Activated naive CD8-positive, alpha-beta T cell treated with anti-CD3 and anti-CD28 coated beads, Interleukin-2, amount 50 U/mL, for 24 hours (primary cell): Measurements from ENCODE around the gene CEP170B.
A peak's percentile ranks its signal among the peaks of the same experiment; 100 is the strongest.
"Not testable (repeated sequence)": the region's sequence is repeated elsewhere in the genome, so short reads cannot be mapped to it uniquely, and the experiment has no call there.

Experiments used
- ATAC-seq: fragments of 150-1000 bp; cut with Tn5 transposase; one replicate; pipeline ENCODE4 v1.10.0; 2021
- DNase-seq: peaks from one replicate; pipeline ENCODE4 v3.0.0; 2021
- H3K27ac Mint-ChIP-seq: one replicate; pipeline ENCODE4 v1.8.0; 2021; ENCODE audit warnings: mild to moderate bottlenecking, mixed read lengths
- H3K27me3 Mint-ChIP-seq: one replicate; pipeline ENCODE4 v1.8.0; 2021; ENCODE audit warnings: mixed read lengths
- H3K36me3 Mint-ChIP-seq: one replicate; pipeline ENCODE4 v1.8.0; 2021; ENCODE audit warnings: low read depth, mixed read lengths
- H3K4me1 Mint-ChIP-seq: one replicate; pipeline ENCODE4 v1.8.0; 2021; ENCODE audit warnings: mixed read lengths
- H3K4me3 Mint-ChIP-seq: one replicate; pipeline ENCODE4 v1.8.0; 2021; ENCODE audit warnings: mild to moderate bottlenecking, moderate library complexity, mixed read lengths
- H3K9me3 Mint-ChIP-seq: one replicate; pipeline ENCODE4 v1.8.0; 2021; ENCODE audit warnings: mixed read lengths

CEP170B gene

GRCh38 chr14:104827177-104828055, 37.7 kb upstream of the CEP170B start:
- Mint-ChIP-seq H3K9me3 (peaks cover 8% of the 10 kb centered on the region), H3K36me3 (no peaks in the 10 kb centered on the region)
- DNase-seq: peak; percentile 47

GRCh38 chr14:104830781-104831180, 34.3 kb upstream of the CEP170B start:
- Mint-ChIP-seq H3K4me3 (no peak overlapping the region), H3K27me3 (peaks cover 10% of the 10 kb centered on the region), H3K36me3 (no peaks in the 10 kb centered on the region), H3K27ac (no peak overlapping the region), H3K4me1 (peaks cover 7% of the 10 kb centered on the region), H3K9me3 (no peaks in the 10 kb centered on the region)
- DNase-seq (no peak), ATAC-seq (no peak)

More at GRCh38 chr14:104827177-104828055, 37.7 kb upstream of the CEP170B start:
- Mint-ChIP-seq H3K4me1 (peaks cover 11% of the 10 kb centered on the region), H3K27ac (no peak overlapping the region), H3K27me3 (peaks cover 25% of the 10 kb centered on the region), H3K4me3 (peak overlapping the region; percentile 61)
- ATAC-seq: peak; percentile 76

- ATAC-seq, H3K36me3 Mint-ChIP-seq, H3K27ac Mint-ChIP-seq, DNase-seq, H3K4me1 Mint-ChIP-seq, H3K9me3 Mint-ChIP-seq, H3K4me3 Mint-ChIP-seq: not testable (repeated sequence)
- H3K27me3 Mint-ChIP-seq: peaks cover 11% of the 10 kb centered on the region
Measured at GRCh38 chr14:104836171-104836935, 28.7 kb upstream of the CEP170B start.

- DNase-seq: no peak
- H3K36me3 Mint-ChIP-seq: no peaks in the 10 kb centered on the region
- peaks cover 4% of the 10 kb centered on the region for H3K4me1 Mint-ChIP-seq
- H3K27me3 Mint-ChIP-seq: peaks cover 48% of the 10 kb centered on the region
- no peaks in the 10 kb centered on the region for H3K9me3 Mint-ChIP-seq
- no peak for ATAC-seq
- no peak overlapping the region for H3K27ac Mint-ChIP-seq
- no peak overlapping the region for H3K4me3 Mint-ChIP-seq
Measured at GRCh38 chr14:104841730-104842129, 23.3 kb upstream of the CEP170B start.

- H3K27ac Mint-ChIP-seq: no peak overlapping the region
- DNase-seq (no peak), ATAC-seq (no peak)
- H3K9me3 Mint-ChIP-seq: no peaks in the 10 kb centered on the region
- peaks cover 4% of the 10 kb centered on the region for H3K4me1 Mint-ChIP-seq
- peaks cover 53% of the 10 kb centered on the region for H3K27me3 Mint-ChIP-seq
- H3K36me3 Mint-ChIP-seq: no peaks in the 10 kb centered on the region
- no peak overlapping the region for H3K4me3 Mint-ChIP-seq
Measured at GRCh38 chr14:104843006-104843405, 22.1 kb upstream of the CEP170B start.

- Mint-ChIP-seq H3K27ac (no peak overlapping the region), H3K9me3 (no peaks in the 10 kb centered on the region), H3K36me3 (no peaks in the 10 kb centered on the region), H3K27me3 (peaks cover 54% of the 10 kb centered on the region), H3K4me1 (peaks cover 4% of the 10 kb centered on the region), H3K4me3 (no peak overlapping the region)
- no peak for ATAC-seq
- DNase-seq: no peak
Measured at GRCh38 chr14:104843442-104844305, 21.4 kb upstream of the CEP170B start.

- H3K27me3 Mint-ChIP-seq: peaks cover 50% of the 10 kb centered on the region
- H3K9me3 Mint-ChIP-seq: no peaks in the 10 kb centered on the region
- DNase-seq (no peak), ATAC-seq (no peak)
- H3K36me3 Mint-ChIP-seq: no peaks in the 10 kb centered on the region
- no peak overlapping the region for H3K4me3 Mint-ChIP-seq
- no peak overlapping the region for H3K27ac Mint-ChIP-seq
- peaks cover 4% of the 10 kb centered on the region for H3K4me1 Mint-ChIP-seq
Measured at GRCh38 chr14:104844306-104845032, 20.6 kb upstream of the CEP170B start.

- H3K4me3 Mint-ChIP-seq: no peak overlapping the region
- peaks cover 50% of the 10 kb centered on the region for H3K27me3 Mint-ChIP-seq
- H3K9me3 Mint-ChIP-seq: no peaks in the 10 kb centered on the region
- no peak for DNase-seq
- H3K36me3 Mint-ChIP-seq: no peaks in the 10 kb centered on the region
- H3K27ac Mint-ChIP-seq: no peak overlapping the region
- ATAC-seq: no peak
- H3K4me1 Mint-ChIP-seq: peaks cover 4% of the 10 kb centered on the region
Measured at GRCh38 chr14:104845033-104845666, 19.9 kb upstream of the CEP170B start.

GRCh38 chr14:104845834-104846441, 19.1 kb upstream of the CEP170B start:
- Mint-ChIP-seq H3K4me3 (no peak overlapping the region), H3K4me1 (peaks cover 4% of the 10 kb centered on the region)
- no peak for DNase-seq

GRCh38 chr14:104852280-104852663, 12.8 kb upstream of the CEP170B start:
- Mint-ChIP-seq H3K36me3 (no peaks in the 10 kb centered on the region), H3K4me1 (no peaks in the 10 kb centered on the region), H3K27ac (no peak overlapping the region), H3K4me3 (no peak overlapping the region), H3K27me3 (peaks cover 13% of the 10 kb centered on the region), H3K9me3 (no peaks in the 10 kb centered on the region)
- ATAC-seq (no peak), DNase-seq (no peak)

More at GRCh38 chr14:104845834-104846441, 19.1 kb upstream of the CEP170B start:
- Mint-ChIP-seq H3K36me3 (no peaks in the 10 kb centered on the region), H3K27ac (no peak overlapping the region), H3K9me3 (no peaks in the 10 kb centered on the region), H3K27me3 (peaks cover 47% of the 10 kb centered on the region)
- no peak for ATAC-seq

GRCh38 chr14:104855532-104856090, 9.5 kb upstream of the CEP170B start:
- ATAC-seq (no peak), DNase-seq (no peak)
- Mint-ChIP-seq H3K27me3 (peaks cover 8% of the 10 kb centered on the region), H3K9me3 (no peaks in the 10 kb centered on the region), H3K36me3 (no peaks in the 10 kb centered on the region), H3K4me3 (no peak overlapping the region), H3K4me1 (no peaks in the 10 kb centered on the region), H3K27ac (no peak overlapping the region)

GRCh38 chr14:104856157-104856868, 8.8 kb upstream of the CEP170B start:
- DNase-seq (no peak), ATAC-seq (no peak)
- no peak overlapping the region for H3K27ac Mint-ChIP-seq
- no peaks in the 10 kb centered on the region for H3K9me3 Mint-ChIP-seq
- no peak overlapping the region for H3K4me3 Mint-ChIP-seq
- no peaks in the 10 kb centered on the region for H3K4me1 Mint-ChIP-seq
- H3K36me3 Mint-ChIP-seq: no peaks in the 10 kb centered on the region
- peaks cover 8% of the 10 kb centered on the region for H3K27me3 Mint-ChIP-seq
